Neuronal stem cell (in vitro differentiated cells): ENCODE results near the gene FRMD1.

Source experiments
- DNase-seq: peaks from one replicate; pipeline ENCODE4 v3.0.0-alpha.2; 2013; ENCODE audit warnings: low spot score
- H2AFZ ChIP-seq: one replicate; pipeline ENCODE4 v1.6.1; 2013; ENCODE audit warnings: mild to moderate bottlenecking, low read length, inconsistent platforms
- H2AK5ac ChIP-seq: 2 replicates; pipeline ENCODE4 v1.6.1; 2013; ENCODE audit warnings: low read depth, mild to moderate bottlenecking, inconsistent platforms, low read length, moderate library complexity, mixed read lengths
- H2BK120ac ChIP-seq: 2 replicates; pipeline ENCODE4 v1.6.1; 2013; ENCODE audit warnings: low read depth, mild to moderate bottlenecking, inconsistent platforms, low read length, moderate library complexity, mixed read lengths
- H2BK12ac ChIP-seq: one replicate; pipeline ENCODE4 v1.6.1; 2013; ENCODE audit warnings: low read length, inconsistent platforms
- H2BK15ac ChIP-seq: 2 replicates; pipeline ENCODE4 v1.6.1; 2013; ENCODE audit warnings: mild to moderate bottlenecking, low read length, inconsistent platforms, mixed read lengths
- H2BK5ac ChIP-seq: one replicate; pipeline ENCODE4 v1.6.1; 2013; ENCODE audit warnings: inconsistent platforms, mild to moderate bottlenecking, low read length, moderate library complexity
- H3K14ac ChIP-seq: one replicate; pipeline ENCODE4 v1.6.1; 2013; ENCODE audit warnings: low read length, inconsistent platforms
- H3K18ac ChIP-seq: 2 replicates; pipeline ENCODE4 v1.6.1; 2013; ENCODE audit warnings: low read length, inconsistent platforms
- H3K23ac ChIP-seq: 2 replicates; pipeline ENCODE4 v1.6.1; 2013; ENCODE audit warnings: low read depth, mild to moderate bottlenecking, mixed read lengths, low read length, inconsistent platforms; ENCODE audit not compliant: poor library complexity
- H3K27ac ChIP-seq: replicated peaks from 3 replicates; pipeline ENCODE4 v1.5.1; 2013; ENCODE audit warnings: low read length, inconsistent platforms
- H3K27me3 ChIP-seq, 3 experiments: 2 replicates each; pipeline ENCODE4 v1.6.1; 2013; ENCODE audit warnings: low read length in 3 of 3, mild to moderate bottlenecking in 2 of 3, inconsistent platforms in 1 of 3, low read depth in 1 of 3, mixed read lengths in 1 of 3, moderate library complexity in 1 of 3; ENCODE audit not compliant: control insufficient read depth in 3 of 3, insufficient read depth in 3 of 3
- H3K36me3 ChIP-seq, 2 donors: replicated peaks in 1 of 2; 2 replicates each; pipeline ENCODE4 v1.6.1; 2013; ENCODE audit warnings: low read length in 2 of 2; ENCODE audit not compliant: control insufficient read depth in 2 of 2, insufficient read depth in 2 of 2
- H3K4ac ChIP-seq: 2 replicates; pipeline ENCODE4 v1.6.1; 2013; ENCODE audit warnings: inconsistent platforms, mild to moderate bottlenecking, low read length, moderate library complexity
- H3K4me1 ChIP-seq, 2 donors: 1 replicate in 1 of 2; 2 replicates in 1 of 2; pipeline ENCODE4 v1.6.1; 2013; ENCODE audit warnings: low read length in 2 of 2, low read depth in 1 of 2; ENCODE audit not compliant: control insufficient read depth in 2 of 2, insufficient read depth in 1 of 2
- H3K4me2 ChIP-seq: one replicate; pipeline ENCODE4 v1.6.1; 2013; ENCODE audit warnings: mild to moderate bottlenecking, low read length, inconsistent platforms; ENCODE audit not compliant: insufficient read depth, poor library complexity, severe bottlenecking
- H3K4me3 ChIP-seq, 2 donors: 2 replicates each; pipeline ENCODE4 v1.5.1; 2013; ENCODE audit warnings: low read length in 2 of 2, mild to moderate bottlenecking in 2 of 2, inconsistent platforms in 1 of 2, moderate library complexity in 1 of 2
- H3K79me1 ChIP-seq: one replicate; pipeline ENCODE4 v1.6.1; 2013; ENCODE audit warnings: low read depth, mild to moderate bottlenecking, inconsistent platforms, low read length, moderate library complexity
- H3K9ac ChIP-seq: one replicate; pipeline ENCODE4 v1.6.1; 2013; ENCODE audit warnings: mild to moderate bottlenecking, low read depth, low read length, inconsistent platforms; ENCODE audit not compliant: poor library complexity
- H3K9me3 ChIP-seq, 2 donors: replicated peaks in 1 of 2; 2 replicates each; pipeline versions ENCODE3 to v1.6.1; 2013; ENCODE audit warnings: low read length in 2 of 2, mild to moderate bottlenecking in 2 of 2, inconsistent platforms in 1 of 2, low read depth in 1 of 2, mixed read lengths in 1 of 2, moderate library complexity in 1 of 2; ENCODE audit not compliant: control insufficient read depth in 2 of 2, insufficient read depth in 1 of 2
- H4K8ac ChIP-seq: one replicate; pipeline ENCODE4 v1.6.1; 2013; ENCODE audit warnings: low read depth, mild to moderate bottlenecking, inconsistent platforms, low read length, moderate library complexity
- H4K91ac ChIP-seq: one replicate; pipeline ENCODE4 v1.6.1; 2013; ENCODE audit warnings: low read length, low read depth, mild to moderate bottlenecking, inconsistent platforms; ENCODE audit not compliant: poor library complexity
- WGBS, 2 donors: extraction: QIAGEN DNeasy Blood & Tissue Kit; methylation state at CpG; one replicate each; pipeline ENCODE4 v1.1.7; 2013; ENCODE audit warnings: missing lambda C conversion rate in 2 of 2, mixed read lengths in 1 of 2; ENCODE audit not compliant: insufficient read length in 2 of 2, insufficient replicate concordance in 1 of 2; ENCODE audit errors: extremely low coverage in 2 of 2; 5-methylcytosine and 5-hydroxymethylcytosine counted together

The FRMD1 gene

DNA sequence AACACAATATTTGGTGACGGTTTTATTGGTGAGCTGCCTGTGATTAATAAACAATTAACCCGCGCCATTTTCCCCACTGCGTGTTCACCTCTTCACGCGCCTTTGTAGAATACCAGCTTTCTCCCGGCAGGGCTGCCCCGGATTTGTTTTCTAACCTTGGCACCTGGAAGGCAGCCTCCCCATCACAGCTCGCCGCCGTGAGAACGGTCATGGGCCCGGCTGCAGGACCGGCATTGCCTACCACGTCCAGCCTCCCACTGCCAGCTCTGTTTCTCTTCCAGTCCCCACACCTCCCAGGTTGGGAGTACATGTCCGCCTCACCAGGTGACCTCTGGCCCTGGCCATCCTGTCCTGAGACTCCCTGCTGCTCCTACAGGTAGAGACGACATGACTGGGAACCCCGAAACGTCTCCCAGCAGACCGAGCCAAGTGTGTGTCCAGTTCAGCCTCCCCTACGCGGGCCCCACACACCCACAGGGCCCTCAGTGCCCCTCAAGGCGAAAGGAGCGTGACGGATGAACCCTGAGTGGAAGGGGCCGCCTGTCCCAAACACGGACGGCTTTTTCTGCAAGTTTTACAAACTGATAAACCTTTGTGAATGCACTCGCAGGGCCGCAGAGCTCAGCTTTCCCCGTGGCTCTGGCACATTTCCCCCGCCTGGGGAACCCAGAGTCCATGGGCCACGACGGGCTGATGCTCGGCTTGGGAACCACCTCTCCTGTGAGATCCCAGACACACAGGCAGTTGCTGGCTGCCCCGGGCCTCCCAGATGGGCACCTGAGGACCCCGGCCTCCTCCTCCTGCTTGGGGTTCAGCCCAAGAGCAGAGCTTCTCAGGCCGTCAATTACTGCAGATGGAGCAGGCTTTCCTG is 25.7 kb downstream of the FRMD1 start:
- H3K4me3 ChIP-seq = no peak overlapping the region
- H3K27me3 ChIP-seq = no peaks in the 10 kb centered on the region
- H2BK5ac ChIP-seq = no peak overlapping the region
- no CpG with 5 or more reads among the region's 38 CpGs for WGBS, 2 donors
- no peak overlapping the region for H4K91ac ChIP-seq
- H3K36me3 ChIP-seq = no peaks in the 10 kb centered on the region
- H2BK12ac ChIP-seq = no peak overlapping the region
- no peak for DNase-seq
- peak overlapping the region; percentile 31 for H4K8ac ChIP-seq
- H3K23ac ChIP-seq = no peak overlapping the region
- no peak overlapping the region for H3K4ac ChIP-seq
- no peak overlapping the region for H3K27ac ChIP-seq
- H3K18ac ChIP-seq = peak overlapping the region; percentile 82
- H3K9ac ChIP-seq = peak overlapping the region; percentile 67
- H2AFZ ChIP-seq = no peak overlapping the region
- peak overlapping the region; percentile 68 for H2AK5ac ChIP-seq
- no peak overlapping the region for H3K4me2 ChIP-seq
- H2BK120ac ChIP-seq = no peak overlapping the region
- peaks cover 1% of the 10 kb centered on the region for H3K79me1 ChIP-seq
- H3K9me3 ChIP-seq = no peaks in the 10 kb centered on the region
- peak overlapping the region; percentile 65 for H3K14ac ChIP-seq
- peak overlapping the region; percentile 78 for H2BK15ac ChIP-seq
- peaks cover 0 to 8% of the 10 kb centered on the region in 2 donors for H3K4me1 ChIP-seq

GRCh38 chr6:168052291-168052891 is 26.6 kb downstream of the FRMD1 start:
- H3K18ac ChIP-seq = peak overlapping the region; percentile 24
- H3K36me3 ChIP-seq = no peaks in the 10 kb centered on the region
- peaks cover 1% of the 10 kb centered on the region for H3K79me1 ChIP-seq
- no peak for DNase-seq
- H2BK15ac ChIP-seq = peak overlapping the region; percentile 10
- no peak overlapping the region for H3K4ac ChIP-seq
- no peaks in the 10 kb centered on the region for H3K9me3 ChIP-seq
- no peak overlapping the region for H3K14ac ChIP-seq
- no CpG with 5 or more reads among the region's 26 CpGs for WGBS, 2 donors
- H3K23ac ChIP-seq = no peak overlapping the region
- H3K27me3 ChIP-seq = no peaks in the 10 kb centered on the region
- no peak overlapping the region for H3K4me2 ChIP-seq
- H2AFZ ChIP-seq = no peak overlapping the region
- H3K4me1 ChIP-seq = peaks cover 0 to 8% of the 10 kb centered on the region in 2 donors
- no peak overlapping the region for H2BK5ac ChIP-seq
- no peak overlapping the region for H4K8ac ChIP-seq
- H2AK5ac ChIP-seq = peak overlapping the region; percentile 10
- H3K9ac ChIP-seq = peak overlapping the region; percentile 55
- no peak overlapping the region for H3K4me3 ChIP-seq
- no peak overlapping the region for H2BK12ac ChIP-seq
- no peak overlapping the region for H3K27ac ChIP-seq
- H4K91ac ChIP-seq = peak overlapping the region; percentile 98
- no peak overlapping the region for H2BK120ac ChIP-seq

GRCh38 chr6:168051648-168052047 is 27.4 kb downstream of the FRMD1 start:
- H3K18ac ChIP-seq = peak overlapping the region; percentile 83
- H3K9ac ChIP-seq = no peak overlapping the region
- H3K27ac ChIP-seq = no peak overlapping the region
- no CpG with 5 or more reads among the region's 9 CpGs for WGBS, 2 donors
- H2BK5ac ChIP-seq = peak overlapping the region; percentile 95
- peak overlapping the region; percentile 95 for H2BK12ac ChIP-seq
- peak overlapping the region; percentile 50 for H2BK120ac ChIP-seq
- H3K4me2 ChIP-seq = no peak overlapping the region
- no peaks in the 10 kb centered on the region for H3K9me3 ChIP-seq
- no peak for DNase-seq
- H3K14ac ChIP-seq = no peak overlapping the region
- H3K4me1 ChIP-seq = peaks cover 0 to 8% of the 10 kb centered on the region in 2 donors
- peak overlapping the region; percentile 67 for H2BK15ac ChIP-seq
- H3K27me3 ChIP-seq = no peaks in the 10 kb centered on the region
- H3K36me3 ChIP-seq = no peaks in the 10 kb centered on the region
- H3K23ac ChIP-seq = peak overlapping the region; percentile 90
- no peak overlapping the region for H3K4ac ChIP-seq
- peak overlapping the region; percentile 95 for H4K8ac ChIP-seq
- peak overlapping the region; percentile 92 for H2AK5ac ChIP-seq
- no peak overlapping the region for H4K91ac ChIP-seq
- H2AFZ ChIP-seq = no peak overlapping the region
- peaks cover 1% of the 10 kb centered on the region for H3K79me1 ChIP-seq
- no peak overlapping the region for H3K4me3 ChIP-seq
